ENCODE results near the gene BCAP29.
A peak's percentile ranks its signal among the peaks of the same experiment; 100 is the strongest.

The BCAP29 gene

DNA sequence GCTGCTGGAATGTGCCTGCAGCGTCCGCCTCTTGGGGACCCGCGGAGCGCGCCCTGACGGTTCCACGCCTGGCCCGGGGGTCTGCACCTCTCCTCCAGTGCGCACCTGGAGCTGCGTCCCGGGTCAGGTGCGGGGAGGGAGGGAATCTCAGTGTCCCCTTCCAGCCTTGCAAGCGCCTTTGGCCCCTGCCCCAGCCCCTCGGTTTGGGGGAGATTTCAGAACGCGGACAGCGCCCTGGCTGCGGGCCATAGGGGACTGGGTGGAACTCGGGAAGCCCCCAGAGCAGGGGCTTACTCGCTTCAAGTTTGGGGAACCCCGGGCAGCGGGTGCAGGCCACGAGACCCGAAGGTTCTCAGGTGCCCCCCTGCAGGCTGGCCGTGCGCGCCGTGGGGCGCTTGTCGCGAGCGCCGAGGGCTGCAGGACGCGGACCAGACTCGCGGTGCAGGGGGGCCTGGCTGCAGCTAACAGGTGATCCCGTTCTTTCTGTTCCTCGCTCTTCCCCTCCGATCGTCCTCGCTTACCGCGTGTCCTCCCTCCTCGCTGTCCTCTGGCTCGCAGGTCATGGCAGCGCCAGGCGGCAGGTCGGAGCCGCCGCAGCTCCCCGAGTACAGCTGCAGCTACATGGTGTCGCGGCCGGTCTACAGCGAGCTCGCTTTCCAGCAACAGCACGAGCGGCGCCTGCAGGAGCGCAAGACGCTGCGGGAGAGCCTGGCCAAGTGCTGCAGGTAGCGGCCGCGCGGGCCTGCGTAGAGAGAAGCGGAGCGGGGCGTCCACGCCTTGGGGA is 81.2 kb downstream of the BCAP29 start:
- DNase-seq (ENCODE audit: low read depth) = peak; percentile 59
- peak overlapping the region; percentile 53 for H3K4me3 ChIP-seq (replicated peaks; ENCODE audit: low read depth, low read length)
- TF ChIP-seq, protein P1, sequence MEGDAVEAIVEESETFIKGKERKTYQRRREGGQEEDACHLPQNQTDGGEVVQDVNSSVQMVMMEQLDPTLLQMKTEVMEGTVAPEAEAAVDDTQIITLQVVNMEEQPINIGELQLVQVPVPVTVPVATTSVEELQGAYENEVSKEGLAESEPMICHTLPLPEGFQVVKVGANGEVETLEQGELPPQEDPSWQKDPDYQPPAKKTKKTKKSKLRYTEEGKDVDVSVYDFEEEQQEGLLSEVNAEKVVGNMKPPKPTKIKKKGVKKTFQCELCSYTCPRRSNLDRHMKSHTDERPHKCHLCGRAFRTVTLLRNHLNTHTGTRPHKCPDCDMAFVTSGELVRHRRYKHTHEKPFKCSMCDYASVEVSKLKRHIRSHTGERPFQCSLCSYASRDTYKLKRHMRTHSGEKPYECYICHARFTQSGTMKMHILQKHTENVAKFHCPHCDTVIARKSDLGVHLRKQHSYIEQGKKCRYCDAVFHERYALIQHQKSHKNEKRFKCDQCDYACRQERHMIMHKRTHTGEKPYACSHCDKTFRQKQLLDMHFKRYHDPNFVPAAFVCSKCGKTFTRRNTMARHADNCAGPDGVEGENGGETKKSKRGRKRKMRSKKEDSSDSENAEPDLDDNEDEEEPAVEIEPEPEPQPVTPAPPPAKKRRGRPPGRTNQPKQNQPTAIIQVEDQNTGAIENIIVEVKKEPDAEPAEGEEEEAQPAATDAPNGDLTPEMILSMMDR (IDR thresholded peaks at IDR 0.05; ENCODE audit: low read length, missing control alignments) = peak; percentile 12

DNA sequence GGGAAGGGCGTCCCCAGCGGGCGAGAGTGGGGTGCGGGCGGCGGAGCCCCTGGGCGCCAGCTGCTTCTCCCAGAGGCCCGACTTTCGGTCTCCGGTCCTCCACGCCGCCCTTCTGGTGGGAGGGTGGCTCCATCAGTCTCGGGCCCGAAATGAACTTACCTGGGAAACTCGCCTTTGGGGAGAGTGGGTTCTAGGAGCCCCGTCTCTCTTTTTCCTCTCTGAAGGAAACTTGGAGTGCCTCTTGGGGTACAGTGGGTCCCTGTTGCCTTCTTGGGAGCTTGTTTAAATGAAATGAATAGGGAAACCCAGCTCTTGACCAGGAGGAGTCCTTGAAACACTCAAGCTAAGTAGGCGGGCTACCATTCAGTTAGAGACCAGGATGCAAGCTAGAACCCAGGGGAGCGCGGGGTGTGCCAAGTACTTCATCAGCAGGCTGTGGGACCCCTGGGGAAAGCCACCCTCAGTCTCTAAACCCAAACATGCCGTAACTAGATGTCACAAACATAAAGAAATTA is 81.9 kb downstream of the BCAP29 start:
- DNase-seq (ENCODE audit: low read depth) = no peak
- H3K4me3 ChIP-seq (replicated peaks; ENCODE audit: low read depth, low read length) = peak overlapping the region; percentile 53
- TF ChIP-seq, protein P1 (IDR thresholded peaks at IDR 0.05; ENCODE audit: low read length, missing control alignments) = no peak

DNA sequence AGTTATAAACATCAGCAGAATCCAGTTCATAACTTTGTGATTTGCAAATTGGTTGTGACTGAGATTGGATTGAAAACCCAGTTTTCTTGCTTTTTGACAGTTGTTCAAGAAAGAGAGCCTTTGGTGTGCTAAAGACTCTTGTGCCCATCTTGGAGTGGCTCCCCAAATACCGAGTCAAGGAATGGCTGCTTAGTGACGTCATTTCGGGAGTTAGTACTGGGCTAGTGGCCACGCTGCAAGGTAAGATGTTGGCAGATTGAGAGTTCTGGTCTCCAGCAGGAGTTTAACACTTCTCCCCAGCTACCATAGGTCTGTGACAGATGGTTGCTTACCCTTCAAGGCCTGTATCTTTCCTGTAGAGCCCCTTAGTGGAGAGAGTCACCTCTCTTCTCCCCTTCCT is 83.2 kb downstream of the BCAP29 start:
- DNase-seq (ENCODE audit: low read depth) = no peak
- TF ChIP-seq, protein P1 (IDR thresholded peaks at IDR 0.05; ENCODE audit: low read length, missing control alignments) = no peak
- no peak overlapping the region for H3K4me3 ChIP-seq (replicated peaks; ENCODE audit: low read depth, low read length)

DNA sequence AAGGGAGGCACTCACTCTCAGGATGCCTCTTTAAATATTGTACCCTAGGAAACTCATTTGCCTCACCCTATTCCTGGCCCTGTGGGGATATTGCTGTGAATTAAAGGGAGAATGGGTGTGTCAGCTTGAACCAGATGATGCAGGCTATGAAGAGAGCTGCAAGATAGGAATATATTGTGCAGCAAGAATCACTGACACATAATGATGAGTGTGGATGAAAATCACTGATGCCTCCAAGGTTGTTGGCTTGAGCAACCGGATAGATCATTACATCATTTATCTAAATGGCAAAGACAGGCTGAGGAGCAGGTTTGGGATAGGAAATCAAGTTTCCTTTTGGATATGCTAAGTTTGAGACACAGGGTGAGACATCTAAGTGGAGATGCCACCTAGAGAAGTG is 86.7 kb downstream of the BCAP29 start:
- DNase-seq (ENCODE audit: low read depth) = no peak
- TF ChIP-seq, protein P1 (IDR thresholded peaks at IDR 0.05; ENCODE audit: low read length, missing control alignments) = no peak
- no peak overlapping the region for H3K4me3 ChIP-seq (replicated peaks; ENCODE audit: low read depth, low read length)

DNA sequence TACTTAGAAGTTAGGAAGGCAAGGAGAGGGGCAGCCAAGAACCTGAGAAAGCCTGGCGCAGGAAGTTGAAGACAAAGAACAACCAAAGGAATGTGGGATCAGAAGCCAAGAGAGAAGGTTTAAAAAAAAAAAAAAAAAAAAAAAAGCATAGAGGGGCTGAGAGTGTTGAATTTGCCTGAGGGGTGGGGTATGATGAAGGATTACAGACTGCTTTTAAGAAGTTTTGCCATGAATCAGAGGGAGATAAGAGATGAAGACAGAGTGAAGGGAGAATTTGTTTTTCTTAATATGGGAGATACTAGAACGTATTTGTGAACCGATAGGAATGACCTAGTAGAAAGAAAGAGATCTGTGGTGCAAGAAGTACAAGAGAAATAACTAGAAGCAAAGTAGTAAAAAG is 87.3 kb downstream of the BCAP29 start:
- TF ChIP-seq, protein P1 (IDR thresholded peaks at IDR 0.05; ENCODE audit: low read length, missing control alignments) = no peak
- H3K4me3 ChIP-seq (replicated peaks; ENCODE audit: low read depth, low read length) = no peak overlapping the region
- DNase-seq (ENCODE audit: low read depth) = peak; percentile 29

DNA sequence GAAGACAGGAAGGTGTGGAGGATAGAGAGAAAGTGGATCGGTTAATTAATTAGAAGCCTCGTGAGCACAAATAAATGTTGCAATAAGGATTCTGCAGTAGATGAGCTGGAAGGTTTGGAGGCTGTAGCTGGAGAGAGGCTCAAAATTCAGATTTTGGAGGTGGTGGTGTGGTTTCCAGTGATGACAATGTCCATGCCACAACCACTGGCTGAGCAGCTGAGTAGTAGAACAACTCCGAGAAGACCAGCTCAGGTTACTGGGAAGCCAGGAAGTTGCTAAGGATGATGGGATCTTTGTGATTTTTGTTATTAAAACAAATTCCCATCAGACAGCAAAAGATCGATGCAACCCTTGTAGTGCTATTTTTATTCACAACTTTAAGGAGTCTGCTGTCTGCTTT is 88.2 kb downstream of the BCAP29 start:
- TF ChIP-seq, protein P1 (IDR thresholded peaks at IDR 0.05; ENCODE audit: low read length, missing control alignments) = no peak
- no peak for DNase-seq (ENCODE audit: low read depth)

More for the DNA sequence above, 88.2 kb downstream of the BCAP29 start:
- no peak overlapping the region for H3K4me3 ChIP-seq (replicated peaks; ENCODE audit: low read depth, low read length)

All from fibroblast of pulmonary artery (primary cell).